K562 (cell line): Measurements from ENCODE around the gene LYPD4. TPM values are rescaled to one million over a fixed set of nuclear protein-coding genes. Genes with fewer than 3 reads are reported as not detected.
A peak's percentile ranks its signal among the peaks of the same experiment; 100 is the strongest.

Experiments used
- ATF1 ChIP-seq, 2 experiments: fragments of 450-650 bp in 1 of 2; IDR thresholded peaks; 2 replicates each; pipeline ENCODE4 v1.6.1; 2016; ENCODE audit warnings: missing compliant biosample characterization in 1 of 2, missing genetic modification characterization in 1 of 2
- BCOR ChIP-seq: fragments of 450-650 bp; IDR thresholded peaks from 2 replicates; pipeline ENCODE4 v1.6.1; 2016
- CREB5 ChIP-seq: fragments of 250-450 bp; sonication (Bioruptor Pico); IDR thresholded peaks from 2 replicates; pipeline ENCODE4 v1.5.0; 2020; ENCODE audit warnings: mild to moderate bottlenecking
- CTCF ChIP-seq, 3 experiments: IDR thresholded peaks in 2 of 3; conservative IDR thresholded peaks in 1 of 3; 2 replicates each; pipeline ENCODE4 v1.5.1; 2011 to 2012; ENCODE audit warnings: low read length in 3 of 3, mild to moderate bottlenecking in 3 of 3, control low read depth in 2 of 3, improper control_type of control experiment in 1 of 3, inconsistent platforms in 1 of 3, low read depth in 1 of 3, mixed read lengths in 1 of 3, moderate library complexity in 1 of 3; ENCODE audit not compliant: insufficient read depth in 2 of 3
- KDM1A ChIP-seq, 2 experiments: fragments of 450-650 bp; IDR thresholded peaks; 2 replicates each; pipeline ENCODE4 v1.6.1; 2016; ENCODE audit warnings: mild to moderate bottlenecking in 2 of 2
- KLF16 ChIP-seq: IDR thresholded peaks from 2 replicates; pipeline ENCODE4 v1.6.1; 2016; ENCODE audit warnings: antibody characterized with exemption
- MAZ ChIP-seq, 2 experiments: fragments of 450-650 bp in 1 of 2; sonication (generic) in 1 of 2; formaldehyde crosslinking; IDR thresholded peaks in 1 of 2; conservative IDR thresholded peaks in 1 of 2; 2 replicates each; pipeline versions ENCODE4 v1.4.0 to v1.5.0; 2020; ENCODE audit warnings: mild to moderate bottlenecking in 1 of 2, missing genetic modification reagents in 1 of 2
- MCM7 ChIP-seq, 2 experiments: fragments of 450-650 bp; IDR thresholded peaks; 2 replicates each; pipeline ENCODE4 v1.6.1; 2016 to 2018
- NONO ChIP-seq, 2 experiments: fragments of 200-400 bp in 1 of 2; fragments of 450-650 bp in 1 of 2; formaldehyde crosslinking in 1 of 2; IDR thresholded peaks; 2 replicates each; pipeline ENCODE4 v1.6.1; 2017; ENCODE audit warnings: low read depth in 2 of 2, mild to moderate bottlenecking in 2 of 2, moderate library complexity in 2 of 2, low read length in 1 of 2
- NR4A1 ChIP-seq, 2 experiments: fragments of 250-450 bp in 1 of 2; fragments of 450-650 bp in 1 of 2; sonication (Bioruptor Pico) in 1 of 2; IDR thresholded peaks; 2 replicates each; pipeline versions ENCODE4 v1.4.0 to v1.6.1; 2016 to 2020; ENCODE audit warnings: mild to moderate bottlenecking in 2 of 2, missing compliant biosample characterization in 1 of 2, missing genetic modification characterization in 1 of 2, moderate library complexity in 1 of 2
- RBFOX2 ChIP-seq: fragments of 200-400 bp; formaldehyde crosslinking; IDR thresholded peaks from 2 replicates; pipeline ENCODE4 v1.6.1; 2017; ENCODE audit warnings: low read depth, mild to moderate bottlenecking, low read length, moderate library complexity
- RERE ChIP-seq: sonication (generic); formaldehyde crosslinking; IDR thresholded peaks from 2 replicates; pipeline ENCODE4 v1.8.0; 2023; ENCODE audit warnings: missing genetic modification reagents, mild to moderate bottlenecking, borderline replicate concordance
- RHOXF2B ChIP-seq: fragments of 250-450 bp; sonication (Bioruptor Pico); conservative IDR thresholded peaks from 2 replicates; pipeline ENCODE4 v1.5.1; 2021
- SFPQ ChIP-seq: fragments of 200-400 bp; formaldehyde crosslinking; IDR thresholded peaks from 2 replicates; pipeline ENCODE4 v1.6.1; 2017; ENCODE audit warnings: mild to moderate bottlenecking, low read depth, low read length, moderate library complexity
- TSC22D4 ChIP-seq: fragments of 450-650 bp; IDR thresholded peaks from 2 replicates; pipeline ENCODE4 v1.6.1; 2016; ENCODE audit warnings: missing genetic modification characterization, missing biosample characterization, control low read depth
- ZC3H8 ChIP-seq: fragments of 450-650 bp; IDR thresholded peaks from 2 replicates; pipeline ENCODE4 v1.6.1; 2017
- ZFP1 ChIP-seq: fragments of 450-650 bp; formaldehyde crosslinking; IDR thresholded peaks from 2 replicates; pipeline ENCODE4 v1.4.0; 2020; ENCODE audit warnings: mild to moderate bottlenecking, mixed read lengths
- ZFPM2 ChIP-seq: fragments of 250-450 bp; sonication (Bioruptor Pico); IDR thresholded peaks from 2 replicates; pipeline ENCODE4 v1.5.1; 2022; ENCODE audit warnings: mild to moderate bottlenecking
- ZNF12 ChIP-seq: sonication (generic); formaldehyde crosslinking; IDR thresholded peaks from 2 replicates; pipeline ENCODE4 v1.4.0; 2020; ENCODE audit warnings: mild to moderate bottlenecking, missing genetic modification reagents
- polyA plus RNA-seq, 8 experiments: library from polyadenylated mRNA; depleted of rRNA in 4 of 8; stranded (reverse) in 5 of 8; unstranded in 3 of 8; fragments of >200 nt; fragmentation: Nextera tagmentation in 2 of 8; fragmentation: Illumina TruSeq in 1 of 8; extraction: Ambion mirVana in 2 of 8; extraction: Trizol in 1 of 8; gene quantifications; 2 replicates each; pipeline versions ENCODE4 v1.2.1 to v1.2.3, GENCODE V29; 2011 to 2014; ENCODE audit warnings: inconsistent platforms in 1 of 8, missing spikeins in 1 of 8
- total RNA-seq, 7 experiments: library from RNA; depleted of rRNA in 6 of 7; stranded (reverse); fragments of >200 nt in 6 of 7; fragmentation: Illumina TruSeq in 2 of 7; extraction: Trizol in 2 of 7; gene quantifications; 2 replicates each; pipeline versions ENCODE4 v1.2.1 to v1.2.3, GENCODE V29; 2011 to 2021; ENCODE audit warnings: low replicate concordance in 1 of 7

LYPD4 gene
- total and polyA plus RNA-seq, 9 of the 15 experiments (the other 6 are each of a cell fraction or from before 2014, with no cell fraction given), result 0.11 TPM; not detected in 8

- no peak for TF ChIP-seq RERE (CRISPR knock-in tag)
- peak; percentile 63 to 83 (median 66) for TF ChIP-seq CTCF (IDR thresholded peaks at IDR 0.05 in 2 of 3, conservative IDR thresholded peaks at IDR 0.05 in 1 of 3; ENCODE audit: insufficient read depth in 2 of 3, low read depth in 1 of 3, low read length in 3 of 3)
- TF ChIP-seq NONO (IDR thresholded peaks at IDR 0.05; ENCODE audit: low read depth in 2 of 2, low read length in 1 of 2), result no peak
- TF ChIP-seq ZC3H8, result no peak
- no peak for TF ChIP-seq MAZ (CRISPR knock-in tag; conservative IDR thresholded peaks at IDR 0.05 in 1 of 2, IDR thresholded peaks at IDR 0.05 in 1 of 2)
- no peak for TF ChIP-seq ZNF12 (CRISPR knock-in tag)
- no peak for TF ChIP-seq CREB5 (CRISPR knock-in tag)
- TF ChIP-seq BCOR, result no peak
- TF ChIP-seq ZFP1, result no peak
- TF ChIP-seq ATF1 (CRISPR knock-in tag; IDR thresholded peaks at IDR 0.05), result no peak
- no peak for TF ChIP-seq ATF1 (tag; IDR thresholded peaks at IDR 0.05)
- TF ChIP-seq TSC22D4, result no peak
- no peak for TF ChIP-seq ZFPM2 (CRISPR knock-in tag)
- no peak for TF ChIP-seq SFPQ
- TF ChIP-seq RBFOX2, result no peak
- TF ChIP-seq KDM1A (IDR thresholded peaks at IDR 0.05), result no peak
- TF ChIP-seq KLF16, result peak; percentile 18; the same call in 1 of the 2 replicates
- TF ChIP-seq RHOXF2B (CRISPR knock-in tag), result no peak
- TF ChIP-seq NR4A1 (CRISPR knock-in tag; IDR thresholded peaks at IDR 0.05), result no peak
- no peak for TF ChIP-seq NR4A1 (tag; IDR thresholded peaks at IDR 0.05)
- no peak for TF ChIP-seq MCM7 (IDR thresholded peaks at IDR 0.05)
Measured at GRCh38 chr19:41795031-41795461, 49.4 kb downstream of the LYPD4 start (continued).
